GM18505 (cell line): Measurements from ENCODE around the gene DAGLB.
A peak's percentile ranks its signal among the peaks of the same experiment; 100 is the strongest.

Experiments
- ATAC-seq: cut with Tn5 transposase; IDR thresholded peaks from one replicate; pipeline ENCODE4 v1.9.1; 2021; ENCODE audit not compliant: unreplicated experiment
- POLR2A ChIP-seq: IDR thresholded peaks from 4 replicates; pipeline ENCODE4 v1.6.1; 2011; ENCODE audit warnings: borderline replicate concordance; ENCODE audit not compliant: insufficient read depth, insufficient read length; ENCODE audit errors: extremely low read depth

DAGLB gene, protein sequence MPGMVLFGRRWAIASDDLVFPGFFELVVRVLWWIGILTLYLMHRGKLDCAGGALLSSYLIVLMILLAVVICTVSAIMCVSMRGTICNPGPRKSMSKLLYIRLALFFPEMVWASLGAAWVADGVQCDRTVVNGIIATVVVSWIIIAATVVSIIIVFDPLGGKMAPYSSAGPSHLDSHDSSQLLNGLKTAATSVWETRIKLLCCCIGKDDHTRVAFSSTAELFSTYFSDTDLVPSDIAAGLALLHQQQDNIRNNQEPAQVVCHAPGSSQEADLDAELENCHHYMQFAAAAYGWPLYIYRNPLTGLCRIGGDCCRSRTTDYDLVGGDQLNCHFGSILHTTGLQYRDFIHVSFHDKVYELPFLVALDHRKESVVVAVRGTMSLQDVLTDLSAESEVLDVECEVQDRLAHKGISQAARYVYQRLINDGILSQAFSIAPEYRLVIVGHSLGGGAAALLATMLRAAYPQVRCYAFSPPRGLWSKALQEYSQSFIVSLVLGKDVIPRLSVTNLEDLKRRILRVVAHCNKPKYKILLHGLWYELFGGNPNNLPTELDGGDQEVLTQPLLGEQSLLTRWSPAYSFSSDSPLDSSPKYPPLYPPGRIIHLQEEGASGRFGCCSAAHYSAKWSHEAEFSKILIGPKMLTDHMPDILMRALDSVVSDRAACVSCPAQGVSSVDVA

DNA sequence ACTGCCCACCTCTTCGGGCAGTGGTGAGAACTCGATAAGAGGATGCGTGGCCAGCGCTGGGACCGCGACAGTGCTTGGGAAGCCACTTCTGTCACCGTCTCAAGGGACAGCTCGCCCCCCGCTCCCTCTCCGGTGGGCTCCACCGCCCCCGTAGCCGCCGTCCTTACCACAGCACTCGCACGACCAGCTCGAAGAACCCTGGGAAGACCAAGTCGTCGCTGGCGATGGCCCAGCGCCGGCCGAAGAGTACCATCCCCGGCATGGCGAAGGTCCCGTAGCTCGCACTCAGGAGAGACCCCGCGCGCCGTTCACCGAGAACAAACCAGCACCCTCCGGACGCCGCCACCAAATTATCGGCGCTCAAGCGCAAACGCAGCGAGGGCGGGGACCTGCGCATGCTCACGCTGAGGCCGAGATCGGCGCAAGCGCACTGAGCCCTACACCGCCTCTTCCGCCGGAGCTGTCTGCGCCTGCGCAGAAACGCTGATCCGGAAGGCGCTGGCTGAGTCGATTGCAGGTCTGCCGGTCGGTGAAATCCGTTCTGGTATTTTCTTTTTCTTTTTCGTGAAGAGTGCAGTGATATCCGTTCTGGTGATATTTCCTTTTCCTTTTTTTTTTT is at the start of gene DAGLB:
TSS of gene DAGLB (minus strand) at position 374 of the 619 bp plus-strand sequence. CDS start at position 262, 112 bp downstream.
- ATAC-seq = peak; percentile 83
- peak; percentile 98 for TF ChIP-seq POLR2A

DNA sequence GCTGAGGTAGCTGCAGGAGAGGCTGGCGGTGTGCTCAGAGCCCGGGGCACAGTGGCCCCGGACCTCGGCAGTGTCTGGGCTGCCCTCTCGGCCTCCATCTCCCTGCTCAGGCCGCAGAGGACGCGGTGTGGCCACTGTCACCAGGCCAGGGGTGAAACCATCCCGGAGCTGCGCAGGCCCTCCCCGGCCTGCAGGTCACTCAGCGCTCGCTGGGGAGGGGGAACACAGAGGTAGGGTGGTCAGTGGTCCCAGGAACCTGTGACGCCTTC is 49.8 kb upstream of the DAGLB start:
- ATAC-seq = no peak
- no peak for TF ChIP-seq POLR2A

DNA sequence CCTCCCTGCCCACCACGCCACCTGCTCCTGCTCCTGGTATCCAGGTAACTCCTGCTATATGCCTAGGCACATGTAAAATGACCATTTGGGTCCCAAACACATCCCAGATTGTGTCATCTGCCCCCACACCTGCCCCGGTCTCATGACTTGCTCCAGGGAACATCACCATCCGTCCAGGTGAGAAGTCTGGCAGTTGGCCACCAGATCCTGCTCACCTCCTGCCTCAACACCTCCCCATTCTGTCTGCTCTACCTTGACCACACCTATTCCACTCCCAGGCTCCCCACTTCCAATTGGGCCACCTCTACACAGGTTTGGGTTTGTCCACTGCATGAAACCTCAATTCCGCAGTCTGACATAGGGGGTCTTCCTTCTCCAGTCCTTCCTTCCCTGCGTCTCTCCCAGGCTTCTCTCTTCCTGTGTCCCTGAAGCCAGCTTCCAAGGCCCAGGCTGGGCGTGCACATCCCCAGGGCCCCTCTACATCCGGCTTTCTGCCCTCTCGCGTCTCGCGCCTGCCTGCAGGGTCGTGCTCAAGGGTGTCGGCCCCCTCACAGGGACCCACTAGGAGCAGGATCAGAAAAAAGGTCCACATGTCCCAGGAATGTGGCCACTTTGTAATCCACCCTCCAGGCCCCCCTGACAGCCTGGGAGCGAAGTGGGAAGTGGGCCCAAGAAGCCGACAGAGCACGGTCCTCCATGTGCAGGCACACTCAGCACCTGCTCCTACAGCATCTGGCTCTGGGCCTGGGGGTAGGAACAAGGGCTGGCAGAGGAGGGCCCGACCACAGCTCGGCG is 49.3 kb upstream of the DAGLB start:
- no peak for ATAC-seq
- TF ChIP-seq POLR2A = no peak

DNA sequence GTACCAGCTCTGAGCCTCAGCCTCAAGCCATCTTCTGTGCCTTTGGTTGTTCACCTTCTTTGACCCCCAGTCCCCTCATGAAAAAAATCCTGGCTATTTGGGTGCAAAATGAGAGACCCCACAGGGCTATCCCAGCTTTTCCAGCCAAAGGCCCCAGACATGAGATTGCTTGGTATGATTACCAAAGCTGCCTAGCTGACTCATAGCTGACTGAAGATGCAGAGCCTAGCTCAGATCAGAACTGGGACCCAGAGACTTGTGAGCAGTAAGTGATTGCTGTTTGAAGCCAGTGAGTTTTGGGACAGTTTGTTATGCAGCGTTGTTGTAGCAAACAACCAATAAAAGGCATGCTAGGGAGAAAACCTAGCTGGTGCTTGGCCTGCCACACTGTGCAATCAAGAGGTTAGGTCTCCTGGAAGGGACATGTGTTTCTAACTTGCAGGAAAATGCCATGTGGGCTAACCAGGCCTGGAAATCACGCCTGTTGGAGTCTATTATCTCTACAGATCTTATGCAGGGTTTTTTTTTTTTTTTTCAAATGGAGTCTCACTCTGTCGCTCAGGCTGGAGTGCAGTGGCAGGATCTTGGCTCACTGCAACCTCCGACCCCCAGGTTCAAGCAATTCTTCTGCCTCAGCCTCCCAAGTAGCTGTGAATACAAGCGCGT is 48.0 kb upstream of the DAGLB start:
- TF ChIP-seq POLR2A = no peak
- ATAC-seq = no peak

DNA sequence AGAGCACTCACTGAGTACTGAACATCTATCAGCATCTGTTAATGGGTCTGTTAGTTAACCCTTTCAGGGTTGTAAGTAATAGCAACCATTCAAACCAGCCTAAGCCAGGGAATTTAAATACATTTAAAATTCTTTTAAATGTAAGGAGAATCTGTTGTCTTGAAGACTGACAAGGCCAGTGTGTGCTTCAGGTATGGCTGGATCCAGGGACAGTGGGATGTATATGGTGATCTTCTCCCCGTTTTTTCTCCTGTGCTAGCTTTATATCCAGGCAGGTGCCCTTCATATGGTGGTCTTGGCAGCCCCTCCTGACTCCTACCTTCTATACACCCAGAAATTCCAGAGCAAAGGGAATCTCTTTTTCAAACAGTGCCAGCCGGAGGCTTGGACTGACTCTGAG is 46.6 kb upstream of the DAGLB start:
- ATAC-seq = no peak
- no peak for TF ChIP-seq POLR2A

DNA sequence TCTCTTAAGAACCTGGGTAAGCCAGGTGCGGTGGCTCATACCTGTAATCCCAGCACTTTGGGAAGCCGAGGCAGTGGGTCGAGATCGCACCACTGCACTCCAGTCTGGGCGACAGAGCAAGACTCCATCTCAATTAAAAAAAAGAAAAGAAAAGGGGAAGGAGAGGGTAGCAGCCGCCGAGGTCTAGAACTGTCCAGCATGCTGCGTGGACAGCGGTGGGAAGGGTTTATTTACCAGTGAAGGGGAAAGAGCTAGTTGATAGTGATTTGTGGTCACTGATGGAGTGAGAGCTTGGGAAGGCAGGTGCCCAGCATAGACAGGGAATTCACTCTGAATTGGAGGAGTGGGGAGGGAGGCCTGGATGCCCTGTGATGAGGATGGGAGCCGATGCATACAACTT is 43.4 kb upstream of the DAGLB start:
- no peak for ATAC-seq
- TF ChIP-seq POLR2A = no peak

DNA sequence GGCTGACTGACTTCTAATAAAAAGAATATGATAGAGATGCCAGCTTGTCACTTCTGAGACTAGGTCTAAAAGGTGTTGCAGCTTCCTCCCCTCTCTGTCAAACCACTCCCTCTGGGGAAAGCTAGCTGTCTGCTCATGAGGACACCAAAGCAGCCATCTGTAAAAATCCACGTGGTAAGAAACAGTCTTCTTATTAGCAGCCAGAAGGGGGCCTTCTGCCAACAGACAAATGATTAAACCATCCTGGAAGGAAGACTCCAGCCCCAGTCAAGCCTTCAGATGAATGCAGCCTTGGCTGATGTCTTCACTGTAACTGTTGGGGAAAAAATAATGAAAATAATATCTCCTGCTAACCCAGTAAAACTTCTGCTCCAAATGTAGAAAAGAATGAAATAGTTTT is 41.9 kb upstream of the DAGLB start:
- TF ChIP-seq POLR2A = no peak
- ATAC-seq = no peak

DNA sequence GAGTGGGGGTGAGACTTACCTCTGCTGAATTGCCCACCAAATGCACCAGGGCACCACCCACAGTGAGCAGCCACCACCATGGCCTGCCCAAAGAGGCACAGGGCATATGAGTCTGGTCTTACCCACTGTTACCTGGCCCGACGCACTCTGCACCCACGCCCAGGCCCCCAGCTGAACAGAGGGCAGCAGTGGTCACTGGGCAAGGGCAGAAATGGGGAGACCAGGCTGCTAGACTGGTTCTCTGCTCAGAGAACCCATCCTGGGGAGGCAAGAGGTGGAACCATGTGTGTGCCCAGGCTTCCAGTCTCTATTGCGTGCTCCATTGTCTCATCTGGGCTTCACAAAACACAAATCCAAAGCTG is 39.4 kb upstream of the DAGLB start:
- ATAC-seq = no peak

DNA sequence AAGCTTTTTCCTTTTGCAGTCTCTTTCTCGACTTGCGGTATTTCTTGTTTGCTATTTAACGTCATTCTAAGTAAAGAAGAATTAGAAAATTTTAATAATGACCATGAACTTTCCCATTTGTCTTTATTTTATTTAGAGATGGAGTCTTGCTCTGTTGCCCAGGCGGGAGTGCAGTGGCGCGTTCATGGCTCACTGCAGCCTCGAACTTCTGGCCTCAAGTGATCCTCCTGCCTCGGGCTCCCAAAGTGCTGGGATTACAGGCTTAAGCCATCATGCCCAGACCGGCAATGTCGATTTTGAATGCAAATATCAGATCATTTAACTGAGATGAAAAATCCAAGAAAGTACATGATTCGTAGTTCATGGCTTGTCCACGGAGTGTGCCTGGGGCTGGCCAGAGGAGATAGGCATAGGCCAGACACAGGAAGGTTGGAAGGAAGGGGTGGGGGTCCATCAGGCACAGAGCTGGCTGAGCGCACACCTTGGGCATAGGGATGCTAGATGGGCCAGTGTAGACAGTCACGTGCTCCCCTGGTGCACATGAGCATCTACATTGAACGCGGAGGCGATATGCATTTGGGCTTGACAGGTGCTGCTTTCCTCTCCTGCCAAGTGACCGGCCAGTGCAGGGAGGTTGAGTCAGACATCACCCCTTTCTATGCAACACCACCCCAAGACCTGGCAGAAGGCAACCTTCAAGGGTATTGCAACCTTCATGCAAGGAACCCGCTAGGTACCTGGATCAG is 38.9 kb upstream of the DAGLB start:
- TF ChIP-seq POLR2A = no peak
- ATAC-seq = no peak

More for the DNA sequence above, 39.4 kb upstream of the DAGLB start:
- no peak for TF ChIP-seq POLR2A

DNA sequence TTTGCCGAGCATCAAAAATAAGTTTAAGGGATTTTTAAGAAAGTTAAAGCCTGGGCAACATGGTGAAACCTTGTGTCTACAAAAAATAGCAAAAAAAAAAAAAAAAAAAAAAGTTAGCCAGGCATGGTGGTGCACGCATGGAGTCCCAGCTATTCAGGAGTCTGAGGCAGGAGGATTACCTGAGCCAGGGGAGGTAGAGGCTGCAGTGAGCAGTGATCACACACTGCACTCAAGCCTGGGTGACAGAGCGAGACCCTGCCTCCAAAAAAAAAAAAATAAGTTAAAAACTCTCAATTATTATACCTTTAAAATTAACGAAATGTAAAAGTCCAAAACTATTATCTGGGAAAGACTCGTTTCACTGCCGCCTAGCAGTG is 35.0 kb upstream of the DAGLB start:
- ATAC-seq = no peak
- no peak for TF ChIP-seq POLR2A

DNA sequence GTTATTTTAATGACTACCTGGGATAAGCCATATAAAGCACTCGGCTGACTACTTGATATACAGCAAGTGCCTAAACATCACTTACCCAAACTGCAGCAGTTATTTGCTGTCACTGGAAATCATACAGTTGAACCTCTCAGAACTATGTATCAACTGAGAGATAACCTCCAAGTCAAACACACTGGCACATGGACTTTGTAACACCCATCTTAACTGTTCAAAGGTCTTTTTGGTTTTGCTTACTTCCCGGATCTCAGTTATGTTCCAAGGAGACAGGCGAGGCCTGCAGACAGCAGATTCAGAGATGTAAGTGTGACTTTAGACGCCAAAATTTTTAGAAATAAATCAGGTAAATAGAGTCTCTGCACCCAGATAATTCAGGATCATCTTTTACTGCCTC is 34.6 kb upstream of the DAGLB start:
- no peak for TF ChIP-seq POLR2A
- ATAC-seq = no peak

DNA sequence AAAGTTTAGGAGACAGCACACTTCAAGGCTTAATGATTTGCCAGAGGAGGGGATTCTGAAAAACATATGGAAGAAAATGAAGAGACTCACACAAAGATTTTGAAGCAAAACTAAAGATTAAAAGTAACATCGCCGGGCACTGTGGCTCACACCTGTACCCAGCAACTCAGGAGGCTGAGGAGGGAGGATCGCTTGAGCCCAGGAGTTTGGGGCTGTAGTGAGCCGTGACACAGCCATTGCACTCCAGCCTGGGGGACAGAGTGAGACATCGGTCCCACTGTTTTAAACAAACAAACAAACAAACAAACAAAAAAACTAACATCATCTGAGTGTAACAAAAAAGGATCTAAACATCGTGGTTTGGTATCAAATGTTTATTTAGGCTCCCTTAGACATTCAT is 33.7 kb upstream of the DAGLB start:
- ATAC-seq = no peak
- TF ChIP-seq POLR2A = no peak
